Hippocampal formation (tissue), 2 donors: ENCODE measurements around the gene ABCD1.

Experiments used
- DNase-seq, 2 donors: peaks; one replicate each; lab custom pipeline; 2025; lab: John Stamatoyannopoulos, UW

The ABCD1 gene

GRCh38 chrX:153773741-153774575, 49.3 kb downstream of the ABCD1 start:
- DNase-seq = no peak

- DNase-seq = no peak
Measured at GRCh38 chrX:153774576-153775292, 50.1 kb downstream of the ABCD1 start.

- DNase-seq = no peak
Measured at GRCh38 chrX:153775293-153776119, 50.9 kb downstream of the ABCD1 start.

GRCh38 chrX:153776120-153776599, 51.5 kb downstream of the ABCD1 start:
- no peak for DNase-seq

GRCh38 chrX:153776611-153777045, 52.0 kb downstream of the ABCD1 start:
- no peak for DNase-seq

- no peak for DNase-seq
Measured at GRCh38 chrX:153777261-153778090, 52.8 kb downstream of the ABCD1 start.

- DNase-seq = no peak
Measured at GRCh38 chrX:153778181-153778580, 53.5 kb downstream of the ABCD1 start.

GRCh38 chrX:153778684-153779101, 54.0 kb downstream of the ABCD1 start:
- no peak for DNase-seq

- no peak for DNase-seq
Measured at GRCh38 chrX:153779891-153780677, 55.4 kb downstream of the ABCD1 start.

- DNase-seq = no peak
Measured at GRCh38 chrX:153780678-153781427, 56.2 kb downstream of the ABCD1 start, which contains the start of gene SRPK3. Gene SRPK3 (plus strand): TSS chrX:153781041. CDS start chrX:153781087, 46 bp downstream.

- no peak for DNase-seq
Measured at GRCh38 chrX:153781428-153782047, 56.9 kb downstream of the ABCD1 start.

- peak in 1 of 2 donors; percentile 10 for DNase-seq
Measured at GRCh38 chrX:153782313-153782712, 57.7 kb downstream of the ABCD1 start.

GRCh38 chrX:153782871-153783270, 58.2 kb downstream of the ABCD1 start:
- no peak for DNase-seq

- no peak for DNase-seq
Measured at GRCh38 chrX:153783378-153784013, 58.8 kb downstream of the ABCD1 start.

GRCh38 chrX:153784325-153784967, 59.8 kb downstream of the ABCD1 start:
- DNase-seq = no peak

GRCh38 chrX:153786669-153787068, 62.0 kb downstream of the ABCD1 start:
- DNase-seq = no peak

GRCh38 chrX:153789654-153790053, 65.0 kb downstream of the ABCD1 start:
- no peak for DNase-seq
